Activated CD4-positive, alpha-beta T cell treated with anti-CD3 and anti-CD28 coated beads for 48 hours (primary cell): ENCODE data around the gene TESMIN.

Experiments
- DNase-seq: peaks from one replicate; pipeline ENCODE4 v3.0.0-alpha.2; 2020

The TESMIN gene

GRCh38 chr11:68704887-68705286, 46.4 kb downstream of the TESMIN start:
- no peak for DNase-seq

DNA sequence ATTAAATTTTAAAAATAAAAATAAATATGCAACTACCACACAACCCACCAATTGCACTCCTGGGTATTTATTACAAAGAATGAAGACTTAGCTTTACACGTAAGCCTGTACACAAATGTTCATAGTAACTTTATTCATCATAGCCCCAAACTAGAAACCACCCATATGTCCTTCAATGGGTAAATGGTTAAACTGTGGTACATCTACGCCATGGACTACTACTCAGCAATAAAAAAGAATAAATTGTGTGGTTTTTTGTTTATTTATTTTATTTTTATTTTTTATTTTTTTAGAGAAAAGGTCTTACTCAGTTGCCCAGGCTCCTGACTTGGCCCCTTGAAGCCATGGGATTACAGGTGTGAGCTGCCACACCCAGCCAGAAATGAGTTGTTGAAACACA, 52.3 kb downstream of the TESMIN start:
- no peak for DNase-seq

DNA sequence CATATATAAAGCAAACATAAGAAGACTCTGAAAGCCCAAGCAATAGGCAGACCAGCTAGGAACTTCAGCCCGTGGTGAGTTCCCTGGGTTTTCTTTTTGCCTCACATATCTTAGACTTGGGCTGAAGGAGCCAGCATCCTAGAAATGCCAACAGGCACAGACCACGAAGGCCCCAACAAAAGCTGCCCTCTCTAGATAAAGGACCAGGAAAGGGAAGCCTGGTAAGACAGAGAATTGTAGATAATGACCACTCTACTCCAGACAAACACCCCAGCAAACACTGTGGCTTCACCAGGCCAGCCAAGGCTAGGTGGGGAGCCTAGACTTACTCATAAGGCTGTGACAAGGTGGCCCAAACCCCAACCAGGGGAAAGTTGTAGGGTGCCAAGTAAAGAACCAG, 55.8 kb downstream of the TESMIN start:
- DNase-seq = no peak

DNA sequence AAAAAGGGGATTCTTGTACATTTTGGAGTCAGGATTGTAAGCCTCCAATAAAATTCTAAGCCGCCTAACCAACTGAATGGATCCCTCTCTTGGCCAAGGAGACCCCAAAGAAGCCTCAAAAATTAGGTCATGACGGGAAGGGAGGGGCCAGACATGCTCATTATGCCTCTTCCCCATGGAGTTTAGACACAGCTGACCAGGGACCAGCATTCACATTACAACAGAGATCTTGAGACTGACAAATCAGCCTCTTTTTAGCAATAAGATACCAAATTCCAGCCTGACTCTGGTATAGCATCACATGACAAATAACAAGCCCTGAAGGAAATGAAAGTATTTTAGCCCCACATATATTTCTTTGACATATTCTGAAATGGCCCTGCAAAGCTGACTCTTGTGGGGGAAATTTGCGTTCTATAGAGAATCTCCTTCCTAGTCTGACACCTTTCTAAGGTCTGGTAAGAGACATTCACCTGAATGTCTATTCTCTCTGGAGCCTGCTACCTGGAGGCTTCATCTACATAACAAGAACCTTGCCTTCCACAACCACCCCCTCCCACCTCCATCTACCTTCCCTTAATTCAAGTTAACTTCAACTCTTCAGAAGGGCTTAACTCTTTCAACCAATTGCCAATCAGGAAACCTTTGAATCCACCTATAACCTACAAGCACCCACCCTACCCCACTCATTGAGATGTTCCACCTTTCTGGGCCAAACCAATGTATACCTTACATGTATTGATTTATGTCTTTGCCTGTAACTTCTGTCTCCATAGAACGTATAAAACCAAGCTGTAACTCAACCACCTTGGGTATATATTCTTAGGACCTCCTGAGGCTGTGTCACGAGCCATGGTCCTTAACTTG, 56.7 kb downstream of the TESMIN start:
- no peak for DNase-seq

GRCh38 chr11:68693484-68693882, 57.8 kb downstream of the TESMIN start:
- no peak for DNase-seq

DNA sequence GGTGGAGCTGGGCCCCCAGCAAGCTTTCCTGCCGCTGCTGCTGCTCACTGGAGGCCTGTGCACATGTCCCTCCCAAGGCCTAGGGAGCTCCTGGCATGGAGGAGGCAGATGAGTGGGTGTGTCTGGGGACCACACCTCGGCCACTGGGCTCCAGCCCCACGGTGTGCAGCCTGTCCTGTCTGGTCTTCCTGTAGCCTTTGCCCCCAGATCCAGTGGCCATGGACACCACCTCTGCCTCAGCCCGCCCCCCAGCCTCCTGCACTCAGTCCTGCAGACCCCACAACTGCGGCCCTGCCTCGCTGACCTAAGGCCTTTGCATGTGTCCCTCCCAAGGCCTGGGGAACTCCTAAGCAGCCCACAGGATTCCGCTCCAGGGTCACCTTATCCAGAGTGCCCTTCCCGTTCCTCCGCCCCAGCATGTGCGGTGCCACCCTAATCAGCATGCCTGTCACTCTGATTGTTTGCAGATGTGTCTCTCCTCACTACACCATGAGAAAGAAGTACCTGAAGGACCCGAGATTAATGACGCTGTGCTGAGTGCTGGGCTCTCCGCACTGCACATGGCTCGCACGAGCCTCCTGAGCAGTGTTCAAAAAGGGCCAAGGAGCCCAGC, 58.3 kb downstream of the TESMIN start:
- no peak for DNase-seq

DNA sequence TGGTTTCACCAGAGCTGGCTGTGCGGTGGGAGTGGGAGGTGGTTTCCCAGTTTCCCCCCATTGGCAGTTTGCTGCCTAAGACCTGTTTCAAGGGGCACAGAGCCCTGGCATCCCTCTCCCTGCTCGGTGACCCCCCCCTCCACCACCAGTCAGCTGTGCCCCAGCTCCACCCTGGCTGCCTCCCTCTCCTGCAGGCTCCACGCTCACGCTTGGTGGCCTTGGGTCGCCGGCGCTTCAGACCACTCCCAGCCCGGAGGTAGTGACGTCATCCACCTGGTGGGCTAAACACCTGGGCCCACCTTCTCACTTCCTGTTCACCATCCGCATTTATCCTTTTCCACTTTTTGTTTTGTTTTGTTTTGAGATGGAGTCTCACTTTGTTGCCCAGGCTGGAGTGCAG, 59.2 kb downstream of the TESMIN start:
- DNase-seq = no peak

DNA sequence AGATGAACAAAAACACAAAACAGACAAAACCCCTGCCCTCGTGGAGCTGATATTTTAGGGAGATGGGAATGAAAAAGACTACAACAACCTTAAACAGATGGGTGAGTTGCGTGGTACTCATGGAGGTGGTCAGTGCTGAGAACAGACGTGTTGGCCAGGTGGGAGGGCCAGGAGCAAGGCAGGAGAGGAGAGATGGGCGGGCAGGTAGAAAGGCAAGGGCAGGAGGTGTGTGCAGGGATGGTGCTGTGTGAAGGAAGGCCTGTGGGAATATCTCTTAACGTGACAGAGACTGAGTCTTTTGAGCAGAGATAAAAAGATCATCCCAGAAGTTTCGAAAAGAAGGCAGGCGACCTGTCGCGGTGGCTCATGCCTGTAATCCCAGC, 59.9 kb downstream of the TESMIN start:
- DNase-seq = no peak

- DNase-seq = peak; percentile 35
Measured at GRCh38 chr11:68690671-68691401, 60.5 kb downstream of the TESMIN start.

DNA sequence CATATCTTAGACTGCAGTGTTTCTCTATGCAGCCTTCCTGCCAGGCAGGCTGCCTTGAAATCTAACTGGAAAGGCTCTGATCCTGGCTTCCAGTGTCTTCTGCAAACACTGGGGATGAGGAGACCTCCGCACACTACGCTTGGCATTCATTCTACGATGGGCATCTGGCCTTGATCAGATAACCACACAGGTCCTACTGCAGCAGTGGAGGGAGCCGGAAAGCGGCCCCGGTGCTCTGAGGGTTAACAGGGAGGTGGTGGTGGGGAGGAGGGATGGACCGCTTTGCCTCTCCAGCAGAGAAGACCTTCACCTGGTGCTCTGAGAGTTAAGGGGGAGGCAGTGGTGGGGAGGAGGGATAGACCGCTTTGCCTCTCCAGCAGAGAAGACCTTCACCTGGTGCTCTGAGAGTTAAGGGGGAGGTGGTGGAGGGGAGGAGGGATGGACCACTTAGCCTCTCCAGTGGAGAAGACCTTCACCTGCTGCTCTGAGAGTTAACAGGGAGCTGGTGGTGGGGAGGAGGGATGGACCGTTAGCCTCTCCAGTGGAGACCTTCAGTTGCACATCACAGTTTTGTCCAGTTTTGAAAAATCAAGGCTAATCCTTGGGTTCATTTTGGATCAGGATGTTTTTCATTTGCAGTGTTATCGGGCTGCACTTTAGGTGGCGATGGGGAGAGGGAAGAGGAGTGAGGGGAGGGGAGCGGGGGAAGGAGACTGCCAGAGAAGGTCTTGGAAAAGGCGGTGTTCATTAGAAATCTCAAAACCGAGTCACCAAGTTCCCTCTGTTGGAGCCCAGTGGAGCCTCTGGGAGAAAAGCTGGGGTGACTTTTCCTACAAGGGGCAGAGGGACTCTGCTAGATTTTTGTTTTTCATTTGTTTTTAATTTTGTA, 61.3 kb downstream of the TESMIN start:
- DNase-seq = no peak

DNA sequence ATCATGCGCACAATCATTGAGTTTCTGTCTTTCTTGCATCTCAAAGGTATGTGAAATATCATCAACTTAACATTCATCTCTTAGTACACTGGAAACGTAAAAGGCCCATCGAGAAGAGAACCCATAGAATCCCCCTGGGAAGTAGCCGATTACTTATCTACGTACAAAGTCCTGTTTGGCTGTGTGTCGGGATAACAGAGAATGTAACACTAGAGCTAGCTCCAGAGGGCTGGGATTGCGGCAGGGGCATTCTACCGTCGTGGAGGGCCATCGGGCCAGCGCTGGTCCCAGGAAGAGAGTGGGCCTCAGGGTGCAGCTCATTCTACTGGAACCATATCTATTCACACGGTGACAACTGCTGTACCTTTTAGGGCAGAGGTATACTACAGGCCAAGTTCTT, 62.4 kb downstream of the TESMIN start:
- DNase-seq = no peak

GRCh38 chr11:68687986-68688385, 63.3 kb downstream of the TESMIN start:
- no peak for DNase-seq

DNA sequence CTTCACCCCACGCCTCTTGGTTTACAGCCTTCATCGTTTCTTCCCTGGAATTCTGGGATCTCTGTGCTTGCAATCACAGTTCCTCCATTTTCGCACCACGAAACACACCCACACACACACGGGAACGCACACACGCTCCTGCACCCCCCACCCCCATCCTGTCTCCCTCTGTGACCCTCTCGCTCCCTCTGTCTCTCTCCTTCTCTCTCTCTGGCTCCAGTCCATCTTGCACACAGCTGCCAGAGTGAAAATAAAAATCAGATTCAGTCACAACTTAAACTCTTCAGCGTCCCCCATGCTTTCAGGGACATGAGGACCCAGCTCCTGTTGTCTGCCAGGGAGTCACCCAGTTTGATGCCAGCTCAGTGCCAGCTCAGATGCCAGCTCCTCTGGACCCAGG, 64.0 kb downstream of the TESMIN start:
- DNase-seq = no peak

DNA sequence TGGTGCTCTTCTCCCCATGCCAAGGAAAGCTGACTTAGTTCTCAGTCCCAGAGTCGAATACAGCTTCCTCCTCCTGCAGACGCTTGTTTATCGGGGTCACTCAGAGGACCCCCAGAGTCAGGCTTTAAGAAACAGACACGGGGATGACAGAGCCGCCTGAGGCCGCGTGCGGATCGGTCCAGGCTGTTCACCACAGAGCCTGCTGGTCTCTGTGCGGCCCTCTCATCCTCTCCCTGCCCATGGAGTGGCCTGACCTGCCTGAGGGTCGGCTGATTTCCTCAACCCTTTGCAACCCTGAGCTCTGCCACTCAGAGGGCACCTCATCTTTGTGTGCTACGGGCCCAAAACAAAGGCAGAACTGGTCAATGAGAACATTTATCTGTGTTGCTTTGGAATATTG, 64.8 kb downstream of the TESMIN start:
- DNase-seq = no peak

DNA sequence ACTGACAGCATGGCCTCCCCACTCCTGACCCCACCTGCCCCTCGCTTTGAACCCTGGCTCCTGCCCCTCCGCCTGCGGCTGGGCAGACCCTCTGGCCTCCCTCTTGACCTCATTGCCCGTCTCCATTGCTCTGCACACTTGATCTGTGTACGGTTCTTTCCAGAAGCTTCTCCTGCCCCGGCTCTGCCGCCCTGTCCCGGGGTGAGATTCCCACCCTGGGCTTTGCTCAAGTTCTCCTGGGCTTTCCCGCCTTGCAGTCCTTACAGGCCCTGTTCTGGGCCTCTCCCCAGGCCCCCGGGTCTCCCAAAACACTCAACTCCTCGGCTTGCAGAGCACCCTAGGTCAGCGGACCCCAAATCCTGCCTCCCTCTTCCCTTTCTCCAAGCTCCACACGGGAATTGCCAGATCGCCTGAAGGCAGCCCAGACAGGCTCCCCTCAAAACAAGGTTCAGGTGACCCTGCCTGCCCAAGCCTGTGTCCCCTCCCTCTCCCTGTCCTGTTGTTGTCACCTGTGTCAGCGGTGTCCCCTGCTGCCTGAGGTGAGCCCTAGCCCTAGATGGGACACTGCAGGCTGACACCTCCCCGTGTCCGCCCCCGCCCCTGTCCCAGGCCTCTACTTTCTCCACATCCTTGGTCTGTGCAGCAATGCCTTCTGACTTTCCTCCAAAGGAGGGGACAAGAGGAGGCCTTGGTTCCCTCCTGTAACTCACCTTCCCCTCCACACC, 65.5 kb downstream of the TESMIN start:
- DNase-seq = no peak

- DNase-seq = peak; percentile 34
Measured at GRCh38 chr11:68684385-68685356, 66.6 kb downstream of the TESMIN start, which contains the start of gene GAL. TSS of gene GAL (plus strand) at chr11:68684544. CDS start at chr11:68684924, 380 bp downstream.

DNA sequence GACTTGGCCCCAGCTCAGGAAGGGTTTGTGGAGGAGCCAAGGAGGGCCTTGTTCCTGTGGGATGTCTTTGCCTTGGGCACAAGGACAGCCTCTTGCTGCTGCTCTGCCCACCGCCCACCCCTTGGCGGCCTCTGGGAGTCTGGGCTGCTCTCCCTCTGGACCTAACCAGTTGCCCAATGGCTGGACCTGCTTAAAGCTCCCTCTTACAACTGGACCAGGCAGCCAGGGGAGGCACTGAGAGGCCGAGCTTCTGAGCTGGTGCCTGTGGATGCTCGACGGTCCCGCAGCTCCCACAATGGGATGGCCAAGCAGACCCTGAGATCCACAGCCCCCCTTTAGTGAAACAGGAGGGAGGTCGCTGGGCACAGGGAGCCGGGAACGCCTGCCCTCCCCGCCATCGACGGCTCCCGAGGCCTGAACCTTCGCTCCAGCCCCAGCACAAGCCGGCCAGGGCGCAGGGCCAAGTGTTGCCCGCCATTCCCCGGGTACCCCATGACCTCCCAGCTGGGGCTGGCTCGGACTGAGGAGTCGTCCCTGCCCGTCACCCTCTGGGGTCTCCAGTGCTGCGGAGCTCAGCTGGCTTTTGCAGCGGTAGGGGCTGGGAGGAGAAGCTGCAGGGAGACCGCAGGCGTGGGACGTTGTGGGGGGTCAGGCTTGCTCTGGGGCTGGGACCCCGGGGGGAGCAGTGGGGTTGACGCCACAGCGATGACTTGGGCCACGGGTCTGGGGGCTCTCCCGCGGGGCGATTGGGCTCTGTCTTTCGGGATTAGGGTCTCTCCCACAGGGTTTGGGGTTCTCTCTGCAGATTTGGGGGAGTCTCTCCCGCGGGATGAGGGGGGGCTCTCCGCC, 67.6 kb downstream of the TESMIN start:
- no peak for DNase-seq

GRCh38 chr11:68683121-68683520, 68.2 kb downstream of the TESMIN start:
- no peak for DNase-seq

DNA sequence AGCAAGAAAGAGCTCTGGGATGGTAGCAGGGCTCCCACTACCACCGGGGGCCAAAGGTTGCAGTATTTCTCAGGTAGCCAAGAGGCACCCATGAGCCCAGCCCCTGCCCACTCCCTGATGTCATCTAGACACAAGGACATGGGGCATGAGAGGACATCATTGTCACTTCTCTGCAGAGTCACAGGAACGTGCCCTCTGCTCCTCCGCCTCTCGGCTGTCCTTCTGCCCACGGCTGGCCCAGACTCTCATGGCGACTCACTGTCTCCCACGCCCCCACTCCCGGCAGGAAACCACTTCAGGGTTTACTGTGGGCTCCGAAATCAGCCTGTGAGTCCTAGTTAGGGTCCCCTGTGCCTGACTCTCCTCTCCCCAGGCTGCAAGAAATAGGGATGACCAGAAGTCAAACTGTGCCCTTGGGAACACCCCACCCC, 68.8 kb downstream of the TESMIN start:
- DNase-seq = no peak
